HCT116 (cell line): ENCODE results near the gene SLC43A3. TPM values are rescaled to one million over a fixed set of nuclear protein-coding genes. Genes with fewer than 3 reads are reported as not detected.

Experiments used
- ATAC-seq: fragments of 200-7000 bp; cut with Tn5 transposase; 2 replicates; pipeline ENCODE4 v1.9.1; 2020; ENCODE audit warnings: mild to moderate bottlenecking, moderate library complexity
- BruUV-seq: library from RNA; stranded (reverse); fragments of 400-500 nt; replicated peaks from 2 replicates; lab custom pipeline; 2021; lab: Mats Ljungman, UMichigan
- CTCF ChIA-PET: fragments of 300-600 bp; sonication (Branson Sonifier 250); formaldehyde crosslinking; loops from one replicate; lab custom pipeline; 2021; ENCODE audit warnings: antibody characterized with exemption; lab: Charles Lee
- POLR2A ChIA-PET: fragments of 300-600, 350-600 bp; sonication (Branson Sonifier 250); formaldehyde crosslinking; loops from one replicate; lab custom pipeline; 2021; ENCODE audit warnings: antibody characterized with exemption; lab: Charles Lee
- RAD21 ChIA-PET, 2 experiments: fragments of 300-600 bp; sonication (Branson Sonifier 250); formaldehyde crosslinking; loops; one replicate each; lab custom pipeline; 2023; ENCODE audit warnings: low total read pairs in 2 of 2; ENCODE audit not compliant: uncharacterized antibody in 2 of 2, unreplicated experiment in 2 of 2, low non-redundant PET in 1 of 2; lab: Charles Lee
- DNase-seq: peaks from one replicate; pipeline ENCODE4 v3.0.0-alpha.2; 2010; ENCODE audit warnings: low read depth, low spot score
- H2AFZ ChIP-seq: fragments of 200-600 bp; shearing (Covaris generic), sonication (generic); 2 replicates; pipeline ENCODE4 v1.6.1; 2017; ENCODE audit warnings: low read depth, mixed run types, mixed read lengths, antibody characterized with exemption, low read length; ENCODE audit not compliant: poor library complexity, severe bottlenecking
- H3K27ac ChIP-seq: 2 replicates; pipeline ENCODE4 v1.5.1; 2012; ENCODE audit warnings: low read depth, low read length
- H3K27me3 ChIP-seq: fragments of 200-600 bp; sonication (generic); 2 replicates; pipeline ENCODE4 v1.6.1; 2016; ENCODE audit warnings: mixed run types, low read length, mixed read lengths; ENCODE audit not compliant: insufficient read depth
- H3K36me3 ChIP-seq, 2 experiments: fragments of 200-500 bp in 1 of 2; fragments of 200-600 bp in 1 of 2; sonication (Bioruptor generic) in 1 of 2; sonication (generic) in 1 of 2; 2 replicates each; pipeline versions ENCODE4 v1.5.1 to v1.6.1; 2014 to 2016; ENCODE audit warnings: low read length in 2 of 2, inconsistent platforms in 1 of 2, mixed read lengths in 1 of 2, mixed run types in 1 of 2; ENCODE audit not compliant: insufficient read depth in 2 of 2, control insufficient read depth in 1 of 2
- H3K4me1 ChIP-seq, 2 experiments: fragments of 200-600 bp in 1 of 2; sonication (generic) in 1 of 2; 2 replicates each; pipeline versions ENCODE4 v1.5.1 to v1.6.1; 2012 to 2017; ENCODE audit warnings: low read length in 2 of 2, inconsistent platforms in 1 of 2, mild to moderate bottlenecking in 1 of 2, mixed read lengths in 1 of 2, mixed run types in 1 of 2, moderate library complexity in 1 of 2; ENCODE audit not compliant: insufficient read depth in 2 of 2, control insufficient read depth in 1 of 2
- H3K4me2 ChIP-seq: fragments of 200-600 bp; sonication (generic); 2 replicates; pipeline ENCODE4 v1.6.1; 2017; ENCODE audit warnings: mixed run types, low read length, mixed read lengths
- H3K4me3 ChIP-seq, 2 experiments: fragments of 200-600 bp in 1 of 2; sonication (generic) in 1 of 2; replicated peaks in 1 of 2; 2 replicates each; pipeline ENCODE4 v1.5.1; 2011 to 2016; ENCODE audit warnings: low read length in 2 of 2, control low read depth in 1 of 2, low read depth in 1 of 2, mild to moderate bottlenecking in 1 of 2, mixed read lengths in 1 of 2, mixed run types in 1 of 2
- H3K79me2 ChIP-seq: fragments of 200-600 bp; sonication (generic); 2 replicates; pipeline ENCODE4 v1.6.1; 2017; ENCODE audit warnings: mild to moderate bottlenecking, mixed run types, low read length, moderate library complexity, mixed read lengths; ENCODE audit not compliant: insufficient read depth
- H3K9ac ChIP-seq: fragments of 200-600 bp; sonication (generic); 2 replicates; pipeline ENCODE4 v1.6.1; 2016; ENCODE audit warnings: low read length, mixed read lengths
- H3K9me2 ChIP-seq: fragments of 200-600 bp; sonication (generic), shearing (Covaris generic); 2 replicates; pipeline ENCODE4 v1.6.1; 2017; ENCODE audit warnings: mixed run types, mild to moderate bottlenecking, moderate library complexity; ENCODE audit not compliant: insufficient read depth
- H3K9me3 ChIP-seq, 2 experiments: fragments of 200-500 bp in 1 of 2; fragments of 200-600 bp in 1 of 2; sonication (Bioruptor generic) in 1 of 2; sonication (generic) in 1 of 2; 2 replicates each; pipeline ENCODE4 v1.6.1; 2014 to 2017; ENCODE audit warnings: low read length in 2 of 2, mixed read lengths in 2 of 2, inconsistent platforms in 1 of 2, low read depth in 1 of 2, mild to moderate bottlenecking in 1 of 2, mixed run types in 1 of 2, moderate library complexity in 1 of 2; ENCODE audit not compliant: control insufficient read depth in 1 of 2, insufficient read depth in 1 of 2
- H4K20me1 ChIP-seq: fragments of 200-600 bp; sonication (generic), shearing (Covaris generic); 2 replicates; pipeline ENCODE4 v1.6.1; 2017; ENCODE audit warnings: mixed run types, mild to moderate bottlenecking, moderate library complexity; ENCODE audit not compliant: insufficient read depth
- ATF3 ChIP-seq: IDR thresholded peaks from 2 replicates; pipeline ENCODE4 v1.6.1; 2012
- EGR1 ChIP-seq: IDR thresholded peaks from 2 replicates; pipeline ENCODE4 v1.6.1; 2012; ENCODE audit warnings: low read depth
- EZH2phosphoT487 ChIP-seq: fragments of 200-600 bp; IDR thresholded peaks from 2 replicates; pipeline ENCODE4 v1.6.1; 2018; ENCODE audit warnings: antibody characterized with exemption, borderline replicate concordance
- SIN3A ChIP-seq: IDR thresholded peaks from 2 replicates; pipeline ENCODE4 v1.6.1; 2012; ENCODE audit warnings: low read depth
- TCF7L2 ChIP-seq: IDR thresholded peaks from 2 replicates; pipeline ENCODE4 v1.7.0; 2011; ENCODE audit warnings: borderline replicate concordance, inconsistent platforms; ENCODE audit not compliant: insufficient read depth, insufficient read length; ENCODE audit errors: extremely low read depth
- ZNF274 ChIP-seq: fragments of 200-500 bp; sonication (Bioruptor generic); IDR thresholded peaks from 2 replicates; pipeline ENCODE4 v1.6.1; 2014; ENCODE audit warnings: mild to moderate bottlenecking, low read depth, low read length, inconsistent platforms
- intact Hi-C: fragments of 100-400 bp; cut with micrococcal nuclease; formaldehyde crosslinking; loops from 2 replicates; pipeline ENCODE4 v1.10.0; 2022
- total RNA-seq: library from RNA; stranded (reverse); gene quantifications from one replicate; pipeline ENCODE4 v1.2.1, GENCODE V29; 2021; ENCODE audit not compliant: unreplicated experiment

The SLC43A3 gene
- total RNA-seq, 1 experiment from 2014 or later: 36.9 TPM

DNA sequence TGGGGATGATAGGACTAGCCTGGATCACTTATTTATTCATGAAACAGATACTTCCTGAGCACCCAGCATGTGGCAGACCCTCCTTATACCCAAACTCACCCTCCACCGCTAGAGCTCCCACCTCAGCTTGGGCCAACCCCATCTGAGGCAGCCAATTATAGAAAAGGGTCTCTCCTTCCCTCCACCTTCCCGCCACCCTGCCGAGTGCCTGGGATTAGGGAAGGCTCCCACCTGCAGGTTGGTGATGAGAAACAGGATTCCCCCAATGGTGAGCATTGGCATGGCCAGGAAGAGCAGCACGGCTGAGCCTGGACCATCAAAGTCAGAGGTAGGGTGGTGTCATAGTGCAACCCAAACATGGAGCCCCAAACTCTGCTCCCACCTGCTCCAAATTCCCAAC, 5.9 kb downstream of the SLC43A3 start:
- intact Hi-C loops: no loop called here
- ChIA-PET RAD21 (no interaction called here), POLR2A (interaction anchor here (0.6 kb wide), 1 partner anchor 291 kb away, joined by 6 read pairs; the partner anchor contains the start of genes MED19 and TMX2), CTCF (no interaction called here)
- Histone ChIP-seq H4K20me1 (no peaks in the 10 kb centered on the region), H3K4me2 (no peak overlapping the region), H3K9me2 (no peaks in the 10 kb centered on the region), H3K9ac (no peak overlapping the region), H3K79me2 (peaks cover 5% of the 10 kb centered on the region; the same call in 1 of the 2 replicates), H3K27ac (no peak overlapping the region), H3K36me3 (peaks cover 0 to 2% of the 10 kb centered on the region in 2 experiments; a peak in 1 of 4 replicates), H3K27me3 (no peaks in the 10 kb centered on the region; the same call in 1 of the 2 replicates), H3K4me1 (peaks cover 4 to 8% of the 10 kb centered on the region in 2 experiments; a peak in 2 of 4 replicates), H2AFZ (no peak overlapping the region), H3K4me3 (no peak overlapping the region), H3K9me3 (no peaks in the 10 kb centered on the region)
- no TSS peak for BruUV-seq
- ATAC-seq: no peak
- DNase-seq: no peak
- no peak for TF ChIP-seq TCF7L2
- no peak for TF ChIP-seq SIN3A

DNA sequence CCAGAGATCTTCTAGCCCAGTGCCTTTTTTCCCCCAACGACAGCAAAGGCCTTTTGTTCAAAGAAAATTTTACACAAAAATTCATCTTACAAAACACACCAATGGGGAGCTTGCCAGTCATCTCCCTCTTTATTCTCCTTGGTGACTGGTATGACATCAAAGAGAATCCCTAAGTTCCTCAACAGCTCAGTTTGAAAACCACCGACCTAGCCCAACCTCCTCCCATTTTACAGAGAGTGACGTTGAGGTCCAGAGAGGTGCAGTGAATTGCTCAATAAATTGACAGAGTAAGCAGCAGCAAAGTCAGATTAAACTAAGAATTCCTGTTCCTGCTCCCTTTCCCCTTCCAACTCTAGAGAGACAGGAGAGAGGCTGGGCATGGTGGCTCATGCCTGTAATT, 7.8 kb downstream of the SLC43A3 start:
- TF ChIP-seq ATF3: no peak
- no peak for TF ChIP-seq EGR1
- no peak for TF ChIP-seq EZH2phosphoT487
- no peak for TF ChIP-seq ZNF274
- Histone ChIP-seq H3K4me1 (no peaks in the 10 kb centered on the region), H3K79me2 (no peaks in the 10 kb centered on the region), H2AFZ (no peak overlapping the region), H3K27ac (no peak overlapping the region), H3K9me3 (no peaks in the 10 kb centered on the region), H3K9me2 (no peaks in the 10 kb centered on the region), H3K36me3 (peaks cover 0 to 4% of the 10 kb centered on the region in 2 experiments; a peak in 1 of 4 replicates), H3K9ac (no peak overlapping the region), H3K27me3 (no peaks in the 10 kb centered on the region; the same call in 1 of the 2 replicates), H4K20me1 (no peaks in the 10 kb centered on the region), H3K4me2 (no peak overlapping the region), H3K4me3 (no peak overlapping the region)
- ChIA-PET POLR2A (no interaction called here), CTCF (no interaction called here), RAD21 (no interaction called here)
- ATAC-seq (no peak), DNase-seq (no peak)
- no TSS peak for BruUV-seq
- intact Hi-C loops: no loop called here
